ENCODE measurements around the gene GCH1. TPM values are rescaled to one million over a fixed set of nuclear protein-coding genes. Genes with fewer than 3 reads are reported as not detected.
"Not testable (repeated sequence)": the region's sequence is repeated elsewhere in the genome, so short reads cannot be mapped to it uniquely, and the experiment has no call there.

GCH1 gene
- total RNA-seq, 1 experiment from 2014 or later = 7.1 TPM

DNA sequence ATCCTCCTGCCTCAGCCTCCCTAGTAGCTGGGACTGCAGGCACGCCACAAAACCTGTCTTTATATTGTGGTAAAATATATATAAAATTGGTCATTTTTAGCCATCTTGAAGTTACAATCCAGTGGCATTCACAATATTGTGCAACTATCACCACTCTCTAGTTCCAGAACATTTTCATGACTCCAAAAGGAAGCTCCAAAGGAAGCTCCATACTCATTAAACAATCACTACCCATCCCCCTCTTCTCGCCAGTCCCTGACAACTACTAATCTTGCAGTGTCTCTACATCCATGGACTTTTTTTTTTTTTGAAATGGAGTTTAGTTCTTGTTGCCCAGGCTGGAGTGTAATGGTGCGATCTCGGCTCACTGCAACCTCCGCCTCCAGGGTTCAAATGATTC, 3.1 kb downstream of the GCH1 start:
- Mint-ChIP-seq H3K27ac (ENCODE audit: low read depth, unreplicated experiment) (no peak overlapping the region), H3K4me3 (ENCODE audit: unreplicated experiment) (no peak overlapping the region), H3K27me3 (ENCODE audit: insufficient read depth, unreplicated experiment) (no peaks in the 10 kb centered on the region), H3K36me3 (ENCODE audit: insufficient read depth, unreplicated experiment) (no peaks in the 10 kb centered on the region), H3K4me1 (ENCODE audit: insufficient read depth, unreplicated experiment) (no peaks in the 10 kb centered on the region), H3K9me3 (ENCODE audit: unreplicated experiment) (no peaks in the 10 kb centered on the region)
- CTCF ChIA-PET = interaction anchor here (0.6 kb wide), 1 partner anchor 385 kb away, joined by 3 read pairs; no protein-coding TSS in a partner anchor
- intact Hi-C loops (cut with micrococcal nuclease) = no loop called here
- TF ChIP-seq, protein P1, sequence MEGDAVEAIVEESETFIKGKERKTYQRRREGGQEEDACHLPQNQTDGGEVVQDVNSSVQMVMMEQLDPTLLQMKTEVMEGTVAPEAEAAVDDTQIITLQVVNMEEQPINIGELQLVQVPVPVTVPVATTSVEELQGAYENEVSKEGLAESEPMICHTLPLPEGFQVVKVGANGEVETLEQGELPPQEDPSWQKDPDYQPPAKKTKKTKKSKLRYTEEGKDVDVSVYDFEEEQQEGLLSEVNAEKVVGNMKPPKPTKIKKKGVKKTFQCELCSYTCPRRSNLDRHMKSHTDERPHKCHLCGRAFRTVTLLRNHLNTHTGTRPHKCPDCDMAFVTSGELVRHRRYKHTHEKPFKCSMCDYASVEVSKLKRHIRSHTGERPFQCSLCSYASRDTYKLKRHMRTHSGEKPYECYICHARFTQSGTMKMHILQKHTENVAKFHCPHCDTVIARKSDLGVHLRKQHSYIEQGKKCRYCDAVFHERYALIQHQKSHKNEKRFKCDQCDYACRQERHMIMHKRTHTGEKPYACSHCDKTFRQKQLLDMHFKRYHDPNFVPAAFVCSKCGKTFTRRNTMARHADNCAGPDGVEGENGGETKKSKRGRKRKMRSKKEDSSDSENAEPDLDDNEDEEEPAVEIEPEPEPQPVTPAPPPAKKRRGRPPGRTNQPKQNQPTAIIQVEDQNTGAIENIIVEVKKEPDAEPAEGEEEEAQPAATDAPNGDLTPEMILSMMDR (IDR thresholded peaks at IDR 0.05; ENCODE audit: unreplicated experiment) = no peak
- POLR2A ChIA-PET = interaction anchor here (2.7 to 3.7 kb wide), 2 partner anchors 11 to 18 kb away, joined by 11 to 35 read pairs; no protein-coding TSS in a partner anchor
- no peak for DNase-seq (ENCODE audit: unreplicated experiment)
- no TSS peak for BruUV-seq (replicated peaks)

DNA sequence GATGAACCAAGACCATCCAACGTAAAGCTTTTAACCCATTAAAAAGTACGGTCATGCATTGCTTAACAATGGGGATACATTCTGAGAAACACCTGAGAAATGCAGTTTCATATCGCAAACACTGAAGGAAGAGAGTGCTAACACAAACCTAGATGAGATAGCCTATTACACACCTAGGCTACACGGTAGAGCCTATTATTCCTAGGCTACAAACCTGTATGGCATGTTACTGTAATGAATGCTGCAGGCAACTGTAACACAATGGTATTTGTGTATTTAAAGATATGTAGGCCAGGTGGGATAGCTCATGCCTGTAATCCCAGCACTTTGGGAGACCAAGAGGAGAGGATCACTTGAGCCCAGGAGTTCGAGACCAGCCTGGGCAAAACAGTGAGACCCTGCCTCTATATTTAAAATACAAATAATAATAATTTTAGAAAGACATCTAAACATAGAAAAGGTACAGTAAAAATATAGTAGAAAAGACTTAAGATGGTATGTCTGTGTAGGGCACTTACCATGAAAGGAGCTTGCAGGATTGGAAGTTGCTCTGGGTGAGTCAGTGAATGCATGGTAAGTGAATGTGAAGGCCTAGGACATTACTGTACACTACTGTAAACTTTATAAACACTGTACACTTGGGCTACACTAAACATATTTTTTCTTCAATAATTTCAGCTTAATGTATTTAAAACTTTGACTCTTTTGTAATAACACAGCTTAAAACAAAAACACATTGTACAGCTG, 4.6 kb downstream of the GCH1 start:
- ChIA-PET CTCF (interaction anchor here (0.5 to 1.0 kb wide), 4 partner anchors 9 to 178 kb away, joined by 3 to 4 read pairs (median 3); no protein-coding TSS in a partner anchor), POLR2A (interaction anchor here (0.7 to 1.6 kb wide), 2 partner anchors 16 to 18 kb away, joined by 4 to 5 read pairs; no protein-coding TSS in a partner anchor)
- DNase-seq (ENCODE audit: unreplicated experiment); H3K27ac Mint-ChIP-seq (ENCODE audit: low read depth, unreplicated experiment); H3K4me1 Mint-ChIP-seq (ENCODE audit: insufficient read depth, unreplicated experiment); H3K4me3 Mint-ChIP-seq (ENCODE audit: unreplicated experiment); intact Hi-C loops (cut with micrococcal nuclease); H3K36me3 Mint-ChIP-seq (ENCODE audit: insufficient read depth, unreplicated experiment); H3K27me3 Mint-ChIP-seq (ENCODE audit: insufficient read depth, unreplicated experiment); H3K9me3 Mint-ChIP-seq (ENCODE audit: unreplicated experiment); BruUV-seq (replicated peaks): not testable (repeated sequence)

- peaks cover 6% of the 10 kb centered on the region for H3K4me1 Mint-ChIP-seq (ENCODE audit: insufficient read depth, unreplicated experiment)
- POLR2A ChIA-PET = interaction anchor here (0.8 kb wide), 1 partner anchor 14 kb away, joined by 4 read pairs; no protein-coding TSS in a partner anchor
- DNase-seq (ENCODE audit: unreplicated experiment) = no peak
- TF ChIP-seq, protein P1 (IDR thresholded peaks at IDR 0.05; ENCODE audit: unreplicated experiment) = no peak
- H3K27ac Mint-ChIP-seq (ENCODE audit: low read depth, unreplicated experiment) = no peak overlapping the region
- H3K36me3 Mint-ChIP-seq (ENCODE audit: insufficient read depth, unreplicated experiment) = no peaks in the 10 kb centered on the region
- H3K4me3 Mint-ChIP-seq (ENCODE audit: unreplicated experiment) = no peak overlapping the region
- CTCF ChIA-PET = interaction anchor here (0.6 to 1.1 kb wide), 4 partner anchors 11 to 1025 kb away, joined by 3 to 4 read pairs (median 3); no protein-coding TSS in a partner anchor
- no peaks in the 10 kb centered on the region for H3K9me3 Mint-ChIP-seq (ENCODE audit: unreplicated experiment)
- no TSS peak for BruUV-seq (replicated peaks)
- intact Hi-C loops (cut with micrococcal nuclease) = no loop called here
- H3K27me3 Mint-ChIP-seq (ENCODE audit: insufficient read depth, unreplicated experiment) = no peaks in the 10 kb centered on the region
These were observed 6.9 kb downstream of the GCH1 start for GRCh38 chr14:54895683-54896082.

DNA sequence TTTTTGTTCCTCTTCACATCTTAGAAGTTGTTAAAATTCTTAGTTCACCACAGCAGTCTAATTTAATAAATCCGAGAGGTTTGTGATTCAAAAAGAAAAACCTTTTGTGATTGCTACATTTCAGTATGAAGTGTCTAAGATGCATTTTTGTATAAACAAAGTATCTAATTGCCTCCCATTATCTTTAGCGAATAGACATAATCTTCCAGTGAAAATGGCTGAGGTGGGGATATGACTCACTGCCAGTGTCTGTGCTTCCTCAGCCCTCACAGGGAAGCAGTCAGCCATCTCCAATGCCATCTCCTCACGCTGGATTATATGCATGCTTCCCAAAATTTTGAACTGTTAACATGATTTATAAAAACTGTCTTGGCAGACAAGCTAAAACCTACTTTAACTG, 7.6 kb downstream of the GCH1 start:
- Mint-ChIP-seq H3K4me3 (ENCODE audit: unreplicated experiment) (no peak overlapping the region), H3K9me3 (ENCODE audit: unreplicated experiment) (no peaks in the 10 kb centered on the region), H3K36me3 (ENCODE audit: insufficient read depth, unreplicated experiment) (no peaks in the 10 kb centered on the region), H3K27ac (ENCODE audit: low read depth, unreplicated experiment) (no peak overlapping the region), H3K4me1 (ENCODE audit: insufficient read depth, unreplicated experiment) (peaks cover 6% of the 10 kb centered on the region), H3K27me3 (ENCODE audit: insufficient read depth, unreplicated experiment) (no peaks in the 10 kb centered on the region)
- intact Hi-C loops (cut with micrococcal nuclease) = no loop called here
- BruUV-seq (replicated peaks) = no TSS peak
- CTCF ChIA-PET = interaction anchor here (0.7 to 1.1 kb wide), 3 partner anchors 10 to 1025 kb away, joined by 3 to 4 read pairs (median 3); no protein-coding TSS in a partner anchor
- POLR2A ChIA-PET = interaction anchor here (0.8 kb wide), 1 partner anchor 13 kb away, joined by 4 read pairs; no protein-coding TSS in a partner anchor
- peak; percentile 33 for DNase-seq (ENCODE audit: unreplicated experiment)
- TF ChIP-seq, protein P1 (IDR thresholded peaks at IDR 0.05; ENCODE audit: unreplicated experiment) = no peak

All from MCF 10A (cell line).